ENCODE data around the gene SMARCE1.

Gene SMARCE1

GRCh38 chr17:40645943-40646342 is 1.7 kb downstream of the SMARCE1 start:
- no peak for DNase-seq (ENCODE audit: low read depth)

- DNase-seq (ENCODE audit: low read depth): no peak
Observed at GRCh38 chr17:40645291-40645690, 2.3 kb downstream of the SMARCE1 start.

DNA sequence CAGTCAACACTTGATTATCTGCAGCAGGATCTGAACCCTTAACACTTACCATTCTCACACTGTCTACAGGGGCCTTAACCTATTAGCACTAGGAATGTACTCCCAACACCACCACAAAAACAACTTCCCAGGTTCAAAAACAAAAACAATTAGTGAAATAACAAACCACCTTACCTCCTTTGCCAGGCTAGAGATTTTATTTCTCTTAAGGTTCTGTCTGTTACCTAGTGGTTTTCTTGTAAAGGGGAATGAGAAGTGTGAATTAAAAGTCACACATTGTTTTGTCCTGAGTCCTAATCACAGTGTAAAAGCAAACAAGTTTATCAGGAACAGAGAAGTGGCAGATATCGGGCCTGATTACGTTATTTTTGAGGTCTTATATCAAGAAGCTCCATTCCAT is 9.7 kb downstream of the SMARCE1 start:
- no peak for DNase-seq (ENCODE audit: low read depth)

- DNase-seq (ENCODE audit: low read depth): no peak
Observed at GRCh38 chr17:40633871-40634270, 13.7 kb downstream of the SMARCE1 start.

GRCh38 chr17:40632216-40632615 is 15.4 kb downstream of the SMARCE1 start:
- no peak for DNase-seq (ENCODE audit: low read depth)

GRCh38 chr17:40629842-40630241 is 17.8 kb downstream of the SMARCE1 start:
- no peak for DNase-seq (ENCODE audit: low read depth)

DNA sequence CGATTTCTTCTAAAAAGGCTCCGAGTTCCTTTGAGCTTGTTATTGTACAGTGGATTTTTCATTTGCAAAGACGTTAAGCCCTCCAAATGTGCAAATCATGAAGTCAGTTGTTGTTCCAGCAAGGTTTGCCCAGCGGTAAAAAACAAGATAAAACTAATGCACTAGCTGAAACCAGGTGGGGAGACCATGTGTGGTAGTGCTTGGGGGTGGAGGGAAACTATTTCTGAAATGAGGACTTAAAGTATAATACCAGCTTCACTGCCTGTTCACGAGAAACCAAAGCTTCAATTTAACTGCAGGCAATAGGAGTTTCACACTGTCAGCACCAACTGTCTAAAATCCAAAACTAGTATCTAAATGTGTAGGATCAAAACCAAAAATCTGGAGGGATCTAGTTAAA is 22.3 kb downstream of the SMARCE1 start:
- DNase-seq (ENCODE audit: low read depth): no peak

GRCh38 chr17:40623419-40624210 is 24.0 kb downstream of the SMARCE1 start:
- no peak for DNase-seq (ENCODE audit: low read depth)

- DNase-seq (ENCODE audit: low read depth): no peak
Observed at GRCh38 chr17:40622509-40622928, 25.1 kb downstream of the SMARCE1 start.

DNA sequence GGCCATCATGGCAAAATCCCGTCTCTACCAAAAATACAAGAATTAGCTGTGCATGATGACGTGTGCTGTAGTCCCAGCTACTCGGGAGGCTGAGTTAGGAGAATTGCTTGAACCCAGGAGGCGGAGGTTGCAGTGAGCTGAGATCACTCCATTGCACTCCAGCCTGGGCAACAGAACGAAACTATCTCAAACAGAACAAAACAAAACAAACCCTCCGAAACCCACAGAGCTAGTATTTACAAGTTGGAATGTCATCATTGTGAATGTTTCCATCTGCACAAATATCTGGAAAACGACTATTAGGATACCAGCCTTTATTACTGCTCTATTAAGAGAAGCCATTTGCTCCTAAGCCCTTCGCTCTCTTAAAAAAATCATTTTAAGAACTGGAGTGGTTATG is 26.0 kb downstream of the SMARCE1 start:
- DNase-seq (ENCODE audit: low read depth): peak; percentile 10

DNA sequence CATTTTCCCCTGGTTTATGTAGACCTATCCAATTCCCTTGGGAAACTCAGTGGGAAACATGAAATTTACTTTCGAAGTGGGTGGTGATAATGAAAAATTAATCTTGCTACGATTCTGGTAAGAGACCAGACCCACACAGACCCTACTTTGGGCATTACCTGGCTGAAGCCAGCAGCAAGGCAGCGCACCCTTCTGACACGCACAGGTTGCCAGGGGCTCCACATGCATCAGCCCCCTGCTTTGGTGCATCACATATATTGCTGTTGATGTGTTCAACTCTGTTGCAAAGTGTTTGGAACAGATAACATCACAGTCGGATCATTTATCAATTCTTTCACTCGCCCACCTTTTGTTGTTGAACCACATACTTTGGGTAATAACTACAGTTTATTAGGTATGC is 26.6 kb downstream of the SMARCE1 start:
- DNase-seq (ENCODE audit: low read depth): no peak

- no peak for DNase-seq (ENCODE audit: low read depth)
Observed at GRCh38 chr17:40618754-40619625, 28.6 kb downstream of the SMARCE1 start.

- no peak for DNase-seq (ENCODE audit: low read depth)
Observed at GRCh38 chr17:40617678-40618240, 29.9 kb downstream of the SMARCE1 start.

- no peak for DNase-seq (ENCODE audit: low read depth)
Observed at GRCh38 chr17:40616592-40616991, 31.0 kb downstream of the SMARCE1 start.

GRCh38 chr17:40615841-40616476 is 31.7 kb downstream of the SMARCE1 start:
- no peak for DNase-seq (ENCODE audit: low read depth)

DNA sequence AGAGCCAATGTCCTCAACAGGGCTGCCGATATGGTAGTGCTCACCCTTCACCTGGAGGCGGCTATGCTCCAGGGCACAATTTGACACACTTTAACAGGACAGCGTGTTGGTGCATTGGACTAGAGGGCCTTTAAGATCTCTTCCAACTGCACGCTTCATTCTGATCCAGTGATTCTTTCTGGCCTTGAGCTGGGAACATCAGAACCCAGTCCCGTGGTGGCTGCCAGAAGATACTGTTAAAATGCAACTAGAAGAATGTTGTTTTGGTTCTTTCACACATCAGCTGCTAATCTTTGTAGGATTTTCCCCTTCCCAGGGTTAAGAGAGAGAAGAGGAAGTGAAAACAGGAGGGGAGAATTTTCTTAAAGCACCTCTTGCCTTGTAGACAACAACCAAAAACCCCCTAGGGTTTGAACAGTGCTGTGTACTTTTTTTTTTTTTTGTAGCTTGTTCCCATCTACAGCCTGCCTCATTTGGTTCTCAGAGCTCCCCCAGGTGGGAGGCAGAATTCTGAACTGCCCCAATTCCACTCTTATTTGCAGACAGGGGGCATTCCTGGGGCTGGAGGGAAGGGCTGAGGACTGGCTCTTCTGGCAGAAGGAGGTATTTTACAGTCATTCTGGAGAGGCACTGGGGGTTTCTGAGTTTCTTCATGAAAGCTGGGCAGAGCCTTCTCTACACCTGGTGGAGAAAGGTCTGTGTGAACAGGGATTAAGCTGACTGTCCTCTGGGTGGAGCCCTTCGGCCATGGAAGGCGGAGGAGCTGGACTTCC is 32.4 kb downstream of the SMARCE1 start:
- DNase-seq (ENCODE audit: low read depth): no peak

- DNase-seq (ENCODE audit: low read depth): no peak
Observed at GRCh38 chr17:40614431-40615067, 33.1 kb downstream of the SMARCE1 start.

GRCh38 chr17:40613467-40614154 is 34.0 kb downstream of the SMARCE1 start:
- no peak for DNase-seq (ENCODE audit: low read depth)

DNA sequence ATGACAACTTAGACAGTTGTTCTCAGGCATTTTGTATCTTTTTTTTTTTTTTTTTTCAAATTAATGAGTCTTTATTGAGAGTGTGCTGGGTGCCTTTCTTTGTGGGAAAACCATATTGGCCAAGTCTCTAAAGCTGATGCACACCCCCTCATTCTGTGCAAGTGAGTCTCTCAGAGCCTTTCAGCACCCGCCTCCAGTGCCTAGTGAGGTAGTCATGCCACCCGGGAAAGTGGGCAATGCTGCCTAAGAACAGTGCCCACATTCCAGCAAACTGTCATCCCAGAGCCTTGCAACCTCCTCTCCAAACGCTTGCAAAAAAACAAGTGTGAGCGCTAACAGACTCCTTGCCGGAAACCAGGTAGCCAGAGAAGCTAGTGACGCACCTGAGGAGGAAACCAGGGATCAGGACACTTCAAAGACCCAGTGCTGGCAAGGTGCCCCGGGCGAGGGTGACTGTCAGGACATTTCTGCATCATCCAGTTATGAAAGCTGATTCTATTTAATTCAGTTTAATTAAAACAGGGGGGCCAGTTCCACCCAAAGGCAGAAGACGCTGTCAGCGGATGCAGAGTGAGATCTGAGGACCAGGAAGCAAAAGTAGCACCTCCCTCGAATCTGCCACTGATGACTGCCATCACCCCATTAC is 34.9 kb downstream of the SMARCE1 start:
- no peak for DNase-seq (ENCODE audit: low read depth)
